Stomach (tissue), 9 donors: ENCODE data around the gene HS2ST1. TPM values are rescaled to one million over a fixed set of nuclear protein-coding genes. Genes with fewer than 3 reads are reported as not detected.

Experiments used
- DNase-seq, 2 donors: peaks; one replicate each; pipeline versions ENCODE4 v3.0.0 to v3.0.0-alpha.2; 2013 to 2019
- H3K27ac ChIP-seq, 5 donors: fragments of 200-600 bp in 4 of 5; sonication (generic) in 4 of 5; one replicate each; pipeline ENCODE4 v1.5.1; 2013 to 2019; ENCODE audit warnings: mild to moderate bottlenecking in 1 of 5, moderate library complexity in 1 of 5
- H3K27me3 ChIP-seq, 3 donors: fragments of 200-600 bp; sonication (generic); one replicate each; pipeline ENCODE4 v1.5.1; 2017 to 2019; ENCODE audit warnings: mixed run types in 1 of 3
- H3K36me3 ChIP-seq, 4 donors: fragments of 200-600 bp; sonication (generic); 1 replicate in 3 of 4; 2 replicates in 1 of 4; pipeline ENCODE4 v1.5.1; 2016 to 2019
- H3K4me1 ChIP-seq, 4 donors: fragments of 200-600 bp; sonication (generic); one replicate each; pipeline ENCODE4 v1.5.1; 2016 to 2019
- H3K4me3 ChIP-seq, 4 donors: fragments of 200-600 bp; sonication (generic) in 3 of 4; one replicate each; pipeline ENCODE4 v1.5.1; 2016 to 2019; ENCODE audit warnings: mild to moderate bottlenecking in 1 of 4
- H3K9me3 ChIP-seq, 4 donors: fragments of 200-600 bp; sonication (generic); one replicate each; pipeline ENCODE4 v1.5.1; 2016 to 2019
- CTCF ChIP-seq, 7 experiments: fragments of 450-650 bp in 4 of 7; fragments of 200-600 bp in 3 of 7; sonication (generic) in 3 of 7; IDR thresholded peaks; one replicate each; pipeline ENCODE4 v1.5.1; 2016 to 2019; ENCODE audit warnings: antibody characterized with exemption in 7 of 7, control low read depth in 2 of 7, mild to moderate bottlenecking in 1 of 7
- EP300 ChIP-seq: sonication (generic); formaldehyde crosslinking; IDR thresholded peaks from one replicate; pipeline ENCODE4 v1.6.1; 2017; ENCODE audit warnings: antibody characterized with exemption
- POLR2A ChIP-seq, 4 donors: fragments of 450-650 bp; IDR thresholded peaks; one replicate each; pipeline ENCODE4 v1.6.1; 2016; ENCODE audit warnings: antibody characterized with exemption in 4 of 4, control low read depth in 2 of 4, mild to moderate bottlenecking in 1 of 4, moderate library complexity in 1 of 4
- POLR2AphosphoS5 ChIP-seq, 3 donors: sonication (generic); formaldehyde crosslinking; IDR thresholded peaks; one replicate each; pipeline ENCODE4 v1.6.1; 2016; ENCODE audit warnings: antibody characterized with exemption in 3 of 3
- WGBS, 5 donors: extraction: QIAGEN DNeasy Blood & Tissue Kit in 3 of 5; methylation state at CpG; one replicate each; pipeline versions ENCODE4 v1.1.5 to v1.1.7; 2013 to 2018; 5-methylcytosine and 5-hydroxymethylcytosine counted together
- intact Hi-C: fragments of 100-400 bp; cut with DNase I; formaldehyde crosslinking; loops from one replicate; pipeline ENCODE4 v1.15.1; 2023; ENCODE audit warnings: low total_unique reads
- polyA plus RNA-seq, 3 donors: library from polyadenylated mRNA; stranded (reverse); fragments of 200-250 nt; gene quantifications; one replicate each; pipeline ENCODE4 v1.2.3, GENCODE V29; 2013
- total RNA-seq, 5 donors: library from RNA; depleted of rRNA; stranded (reverse); fragments of >200 nt; gene quantifications; one replicate each; pipeline versions ENCODE4 v1.1.0 to v1.2.3, GENCODE V29; 2014 to 2016
- donor health status: healthy with polysubstance abuse.
- donor health status: Bipolar disorder and iron deficiency.
- donor health status: healthy.

Gene HS2ST1
- total and polyA plus RNA-seq, 8 donors = 1.8 to 29.0 (median 5.1) TPM

GRCh38 chr1:86994061-86994460 lies 79.6 kb downstream of the HS2ST1 start:
- no peak overlapping the region for H3K4me3 ChIP-seq
- H3K36me3 ChIP-seq = no peaks in the 10 kb centered on the region
- intact Hi-C loops = no loop called here
- no peak for DNase-seq
- TF ChIP-seq CTCF (IDR thresholded peaks at IDR 0.05) = no peak
- TF ChIP-seq POLR2AphosphoS5 (IDR thresholded peaks at IDR 0.05) = no peak
- no peak for TF ChIP-seq EP300
- TF ChIP-seq POLR2A (IDR thresholded peaks at IDR 0.05) = no peak
- H3K27me3 ChIP-seq = no peaks in the 10 kb centered on the region
- H3K27ac ChIP-seq = no peak overlapping the region
- H3K4me1 ChIP-seq = peaks cover 0 to 16% (median 3%) of the 10 kb centered on the region in 4 donors
- no peaks in the 10 kb centered on the region for H3K9me3 ChIP-seq

GRCh38 chr1:86997538-86997937 lies 83.1 kb downstream of the HS2ST1 start:
- no peak for DNase-seq
- Histone ChIP-seq H3K27ac (no peak overlapping the region), H3K9me3 (no peaks in the 10 kb centered on the region), H3K27me3 (no peaks in the 10 kb centered on the region), H3K36me3 (no peaks in the 10 kb centered on the region), H3K4me3 (no peak overlapping the region), H3K4me1 (peaks cover 0 to 16% (median 3%) of the 10 kb centered on the region in 4 donors)
- no peak for TF ChIP-seq POLR2A (IDR thresholded peaks at IDR 0.05)
- no peak for TF ChIP-seq CTCF (IDR thresholded peaks at IDR 0.05)
- TF ChIP-seq EP300 = no peak
- TF ChIP-seq POLR2AphosphoS5 (IDR thresholded peaks at IDR 0.05) = no peak
- intact Hi-C loops = no loop called here
- WGBS, 5 donors = 65 to 77% (median 73%) methylated on average over 1 of the region's 1 CpG

GRCh38 chr1:86998280-86998679 lies 83.8 kb downstream of the HS2ST1 start:
- Histone ChIP-seq H3K9me3 (no peaks in the 10 kb centered on the region), H3K36me3 (no peaks in the 10 kb centered on the region), H3K27me3 (no peaks in the 10 kb centered on the region), H3K4me3 (no peak overlapping the region), H3K4me1 (peaks cover 0 to 9% (median under 1%) of the 10 kb centered on the region in 4 donors), H3K27ac (no peak overlapping the region)
- intact Hi-C loops = no loop called here
- DNase-seq = no peak
- 94 to 99% (median 98%) methylated on average over 3 of the region's 3 CpGs for WGBS, 5 donors
- TF ChIP-seq EP300 = no peak
- no peak for TF ChIP-seq POLR2AphosphoS5 (IDR thresholded peaks at IDR 0.05)
- no peak for TF ChIP-seq CTCF (IDR thresholded peaks at IDR 0.05)
- TF ChIP-seq POLR2A (IDR thresholded peaks at IDR 0.05) = no peak

- TF ChIP-seq EP300 (no peak), CTCF (IDR thresholded peaks at IDR 0.05) (no peak), POLR2AphosphoS5 (IDR thresholded peaks at IDR 0.05) (no peak), POLR2A (IDR thresholded peaks at IDR 0.05) (no peak)
- intact Hi-C loops = no loop called here
These were observed 84.3 kb downstream of the HS2ST1 start for GRCh38 chr1:86998727-86999126.

More at GRCh38 chr1:86998727-86999126, 84.3 kb downstream of the HS2ST1 start:
- Histone ChIP-seq H3K4me3 (no peak overlapping the region), H3K27ac (no peak overlapping the region), H3K36me3 (no peaks in the 10 kb centered on the region), H3K9me3 (no peaks in the 10 kb centered on the region), H3K27me3 (no peaks in the 10 kb centered on the region), H3K4me1 (peaks cover 0 to 5% (median 0%) of the 10 kb centered on the region in 4 donors)
- no peak for DNase-seq
